HEK293 (cell line): ENCODE data around the gene DOK4.

Experiments
- ZNF239 ChIP-seq: fragments of 450-650 bp; formaldehyde crosslinking; IDR thresholded peaks from 2 replicates; pipeline ENCODE4 v1.5.1; 2016; ENCODE audit warnings: missing biosample characterization, missing genetic modification characterization
- ZNF311 ChIP-seq: fragments of 450-650 bp; formaldehyde crosslinking; IDR thresholded peaks from 2 replicates; pipeline ENCODE4 v1.5.1; 2017; ENCODE audit warnings: missing biosample characterization, missing genetic modification characterization, borderline replicate concordance
- TF ChIP-seq, protein P1 (sequence below): fragments of 450-650 bp; formaldehyde crosslinking; IDR thresholded peaks from 2 replicates; pipeline ENCODE4 v1.5.1; 2016; ENCODE audit warnings: missing biosample characterization, missing genetic modification characterization
- TF ChIP-seq, protein P2 (sequence below): fragments of 450-650 bp; formaldehyde crosslinking; IDR thresholded peaks from 2 replicates; pipeline ENCODE4 v1.5.1; 2017; ENCODE audit warnings: missing biosample characterization, mild to moderate bottlenecking, missing genetic modification characterization, moderate library complexity

DNA sequence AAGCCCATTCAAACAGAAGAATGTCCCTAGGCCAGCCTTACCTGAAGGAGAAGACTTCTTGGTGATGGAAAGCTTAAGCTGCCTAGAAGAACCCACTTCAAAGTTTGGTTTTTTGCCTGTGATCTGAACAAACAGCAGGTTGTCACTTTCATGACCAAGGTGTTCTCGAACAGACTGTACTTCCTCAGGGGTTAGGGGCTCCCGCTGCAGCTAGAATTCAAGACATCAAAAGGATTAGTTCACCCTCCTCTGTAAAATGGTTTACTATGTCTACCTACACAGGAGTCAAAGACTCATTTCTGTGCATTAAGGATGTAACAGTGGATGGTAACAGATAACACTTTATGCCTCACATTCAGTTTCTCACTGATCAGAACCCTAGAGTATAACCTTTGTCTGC, 52.3 kb downstream of the DOK4 start:
- TF ChIP-seq ZNF239 (tag by site-specific recombination) (no peak), ZNF311 (no peak)
- TF ChIP-seq, protein P1, sequence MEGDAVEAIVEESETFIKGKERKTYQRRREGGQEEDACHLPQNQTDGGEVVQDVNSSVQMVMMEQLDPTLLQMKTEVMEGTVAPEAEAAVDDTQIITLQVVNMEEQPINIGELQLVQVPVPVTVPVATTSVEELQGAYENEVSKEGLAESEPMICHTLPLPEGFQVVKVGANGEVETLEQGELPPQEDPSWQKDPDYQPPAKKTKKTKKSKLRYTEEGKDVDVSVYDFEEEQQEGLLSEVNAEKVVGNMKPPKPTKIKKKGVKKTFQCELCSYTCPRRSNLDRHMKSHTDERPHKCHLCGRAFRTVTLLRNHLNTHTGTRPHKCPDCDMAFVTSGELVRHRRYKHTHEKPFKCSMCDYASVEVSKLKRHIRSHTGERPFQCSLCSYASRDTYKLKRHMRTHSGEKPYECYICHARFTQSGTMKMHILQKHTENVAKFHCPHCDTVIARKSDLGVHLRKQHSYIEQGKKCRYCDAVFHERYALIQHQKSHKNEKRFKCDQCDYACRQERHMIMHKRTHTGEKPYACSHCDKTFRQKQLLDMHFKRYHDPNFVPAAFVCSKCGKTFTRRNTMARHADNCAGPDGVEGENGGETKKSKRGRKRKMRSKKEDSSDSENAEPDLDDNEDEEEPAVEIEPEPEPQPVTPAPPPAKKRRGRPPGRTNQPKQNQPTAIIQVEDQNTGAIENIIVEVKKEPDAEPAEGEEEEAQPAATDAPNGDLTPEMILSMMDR (tag by site-specific recombination), result no peak
- TF ChIP-seq, protein P2, sequence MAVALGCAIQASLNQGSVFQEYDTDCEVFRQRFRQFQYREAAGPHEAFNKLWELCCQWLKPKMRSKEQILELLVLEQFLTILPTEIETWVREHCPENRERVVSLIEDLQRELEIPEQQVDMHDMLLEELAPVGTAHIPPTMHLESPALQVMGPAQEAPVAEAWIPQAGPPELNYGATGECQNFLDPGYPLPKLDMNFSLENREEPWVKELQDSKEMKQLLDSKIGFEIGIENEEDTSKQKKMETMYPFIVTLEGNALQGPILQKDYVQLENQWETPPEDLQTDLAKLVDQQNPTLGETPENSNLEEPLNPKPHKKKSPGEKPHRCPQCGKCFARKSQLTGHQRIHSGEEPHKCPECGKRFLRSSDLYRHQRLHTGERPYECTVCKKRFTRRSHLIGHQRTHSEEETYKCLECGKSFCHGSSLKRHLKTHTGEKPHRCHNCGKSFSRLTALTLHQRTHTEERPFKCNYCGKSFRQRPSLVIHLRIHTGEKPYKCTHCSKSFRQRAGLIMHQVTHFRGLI, result no peak
